C4-2B (cell line): ENCODE results near the gene GLS.

Source experiments
- CTCF ChIP-seq: fragments of 450-650 bp; conservative IDR thresholded peaks from 2 replicates; pipeline ENCODE4 v1.5.1; 2017; ENCODE audit warnings: mild to moderate bottlenecking
- ZFX ChIP-seq: fragments of 450-650 bp; IDR thresholded peaks from 2 replicates; pipeline ENCODE4 v1.6.1; 2017

- TF ChIP-seq CTCF, result no peak
- TF ChIP-seq ZFX, result no peak
These were observed 30.8 kb upstream of the GLS start for GRCh38 chr2:190849774-190850173.
